Measurements from ENCODE around the gene INF2. TPM values are rescaled to one million over a fixed set of nuclear protein-coding genes. Genes with fewer than 3 reads are reported as not detected.
A peak's percentile ranks its signal among the peaks of the same experiment; 100 is the strongest.

Gene INF2
- total RNA-seq, 1 donor from 2014 or later: 7.8 TPM

DNA sequence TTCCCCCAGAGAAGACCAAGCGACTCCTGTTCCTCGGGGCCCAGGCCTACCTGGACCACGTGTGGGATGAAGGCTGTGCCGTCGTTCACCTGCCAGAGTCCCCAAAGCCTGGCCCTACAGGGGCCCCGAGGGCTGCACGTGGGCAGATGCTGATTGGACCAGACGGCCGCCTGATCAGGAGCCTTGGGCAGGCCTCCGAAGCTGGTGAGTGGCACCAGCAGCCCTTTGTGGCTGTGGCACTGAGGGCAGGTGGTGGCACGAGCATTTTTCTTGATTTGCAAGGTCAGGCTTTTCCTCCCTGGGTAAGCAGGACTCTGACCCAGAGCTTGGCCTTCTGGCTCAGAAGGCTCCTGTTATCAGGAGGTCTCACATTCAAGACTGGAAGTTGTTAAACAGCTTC lies 66.2 kb downstream of the INF2 start:
- Histone ChIP-seq H3K36me3 (no peaks in the 10 kb centered on the region), H3K4me2 (no peak overlapping the region), H3K4me1 (peaks cover 10% of the 10 kb centered on the region), H2AFZ (replicated peaks) (no peak overlapping the region), H3K27me3 (no peaks in the 10 kb centered on the region), H3K27ac (no peak overlapping the region), H3F3A (ENCODE audit: low read depth) (peaks cover 5% of the 10 kb centered on the region), H3K4me3 (no peak overlapping the region), H3K9ac (no peak overlapping the region), H4K20me1 (ENCODE audit: low read depth) (peaks cover 69% of the 10 kb centered on the region), H3K9me3 (ENCODE audit: low read depth) (no peaks in the 10 kb centered on the region), H3K79me2 (ENCODE audit: low read depth) (peaks cover 41% of the 10 kb centered on the region)
- peaks cover 4% of the 10 kb centered on the region for H3K27me3 Mint-ChIP-seq (ENCODE audit: insufficient read depth, low read depth)
- no peak overlapping the region for H3K27ac Mint-ChIP-seq
- TF ChIP-seq CTCF (IDR thresholded peaks at IDR 0.05) (no peak), EZH2 (IDR thresholded peaks at IDR 0.05) (no peak), EZH2phosphoT487 (IDR thresholded peaks at IDR 0.05) (no peak)
- no peak for DNase-seq (ENCODE audit: low spot score)
- peaks cover 3% of the 10 kb centered on the region for H3K9me3 Mint-ChIP-seq
- peaks cover 9% of the 10 kb centered on the region for H3K36me3 Mint-ChIP-seq
- H3K4me1 Mint-ChIP-seq: peaks cover 23% of the 10 kb centered on the region
- no peak overlapping the region for H3K4me3 Mint-ChIP-seq

GRCh38 chr14:104756477-104757237 lies 67.2 kb downstream of the INF2 start:
- Histone ChIP-seq H3K27me3 (no peaks in the 10 kb centered on the region), H3F3A (ENCODE audit: low read depth) (peaks cover 5% of the 10 kb centered on the region), H3K9me3 (ENCODE audit: low read depth) (no peaks in the 10 kb centered on the region), H2AFZ (replicated peaks) (no peak overlapping the region), H3K4me2 (no peak overlapping the region), H3K36me3 (no peaks in the 10 kb centered on the region), H3K27ac (no peak overlapping the region), H3K9ac (no peak overlapping the region), H4K20me1 (ENCODE audit: low read depth) (peaks cover 76% of the 10 kb centered on the region), H3K4me1 (peaks cover 10% of the 10 kb centered on the region), H3K79me2 (ENCODE audit: low read depth) (peaks cover 41% of the 10 kb centered on the region), H3K4me3 (no peak overlapping the region)
- no peak overlapping the region for H3K27ac Mint-ChIP-seq
- H3K4me3 Mint-ChIP-seq: peak overlapping the region; percentile 18
- H3K9me3 Mint-ChIP-seq: peaks cover 3% of the 10 kb centered on the region
- TF ChIP-seq EZH2phosphoT487 (IDR thresholded peaks at IDR 0.05) (no peak), CTCF (IDR thresholded peaks at IDR 0.05) (no peak), EZH2 (IDR thresholded peaks at IDR 0.05) (no peak)
- no peak for DNase-seq (ENCODE audit: low spot score)
- H3K36me3 Mint-ChIP-seq: peaks cover 18% of the 10 kb centered on the region
- peaks cover 23% of the 10 kb centered on the region for H3K4me1 Mint-ChIP-seq
- peaks cover 4% of the 10 kb centered on the region for H3K27me3 Mint-ChIP-seq (ENCODE audit: insufficient read depth, low read depth)

DNA sequence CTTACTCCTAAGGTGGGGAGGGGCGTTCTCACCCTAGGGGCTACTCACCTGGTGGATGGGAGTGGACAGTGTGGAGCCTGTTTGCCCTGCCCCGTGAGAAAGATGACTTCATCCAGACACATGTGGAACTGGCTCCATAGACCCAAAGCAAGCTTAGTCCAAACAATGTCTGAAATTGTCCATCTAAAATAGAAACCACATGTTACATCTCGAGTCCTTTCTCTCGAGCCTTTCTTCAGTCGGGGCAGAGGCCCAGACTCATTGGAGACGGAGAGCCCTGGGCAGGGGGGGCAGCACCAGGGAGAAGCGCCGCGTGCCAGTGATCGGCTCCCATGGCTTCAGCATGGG lies 67.8 kb downstream of the INF2 start:
- H3K36me3 ChIP-seq: no peaks in the 10 kb centered on the region
- H3K27me3 ChIP-seq: no peaks in the 10 kb centered on the region
- Mint-ChIP-seq H3K27me3 (ENCODE audit: insufficient read depth, low read depth) (peaks cover 4% of the 10 kb centered on the region), H3K4me1 (peaks cover 23% of the 10 kb centered on the region), H3K36me3 (peaks cover 21% of the 10 kb centered on the region), H3K4me3 (no peak overlapping the region), H3K9me3 (peaks cover 3% of the 10 kb centered on the region), H3K27ac (no peak overlapping the region)
- H3F3A ChIP-seq (ENCODE audit: low read depth): peaks cover 2% of the 10 kb centered on the region
- H3K27ac ChIP-seq: no peak overlapping the region
- no peak overlapping the region for H2AFZ ChIP-seq (replicated peaks)
- H3K4me3 ChIP-seq: no peak overlapping the region
- no peak overlapping the region for H3K4me2 ChIP-seq
- H3K4me1 ChIP-seq: peaks cover 7% of the 10 kb centered on the region
- H3K9ac ChIP-seq: no peak overlapping the region
- no peaks in the 10 kb centered on the region for H3K9me3 ChIP-seq (ENCODE audit: low read depth)
- TF ChIP-seq EZH2 (IDR thresholded peaks at IDR 0.05) (no peak), CTCF (IDR thresholded peaks at IDR 0.05) (no peak), EZH2phosphoT487 (IDR thresholded peaks at IDR 0.05) (no peak)
- H3K79me2 ChIP-seq (ENCODE audit: low read depth): peaks cover 41% of the 10 kb centered on the region
- DNase-seq (ENCODE audit: low spot score): no peak
- peaks cover 76% of the 10 kb centered on the region for H4K20me1 ChIP-seq (ENCODE audit: low read depth)

Measured in neural progenitor cell (in vitro differentiated cells).